A673 (cell line): ENCODE data around the gene TAGAP. TPM values are rescaled to one million over a fixed set of nuclear protein-coding genes. Genes with fewer than 3 reads are reported as not detected.

ENCODE experiments used
- total RNA-seq: library from RNA; stranded (reverse); gene quantifications from 2 replicates; pipeline ENCODE4 v1.2.3, GENCODE V29; 2021

TAGAP gene
- total RNA-seq, 1 experiment from 2014 or later = not detected

Other genes with a start within 250 kb of the TAGAP start
- 144 and 146 TPM in 2 replicates for gene EZR, start 225.6 kb downstream of the TAGAP start, total RNA-seq
- gene RSPH3, start 44.8 kb downstream of the TAGAP start, total RNA-seq = 4.0 and 5.6 TPM in 2 replicates
- not detected in 2 replicates for gene FNDC1, start 124.4 kb upstream of the TAGAP start, total RNA-seq